Right lobe of liver (tissue), 4 donors: ENCODE measurements around the gene SYNDIG1L.

Experiments
- POLR2A ChIP-seq: fragments of 450-650 bp; IDR thresholded peaks from one replicate; pipeline ENCODE4 v1.6.1; 2017; ENCODE audit warnings: antibody characterized with exemption, mild to moderate bottlenecking
- TF ChIP-seq, protein P1 (sequence below), 4 donors: fragments of 200-600 bp in 3 of 4; fragments of 450-650 bp in 1 of 4; IDR thresholded peaks; one replicate each; pipeline versions ENCODE4 v1.5.1 to v1.8.0; 2016 to 2022; ENCODE audit warnings: antibody characterized with exemption in 4 of 4, mild to moderate bottlenecking in 2 of 4
- donor health status: DM: no; HTN: no; CAD: no.
- donor health status: DM: no; HTN: no; CAD: no.
- donor health status: DM: no; HTN: yes; CAD: no.

- no peak for TF ChIP-seq POLR2A
- TF ChIP-seq, protein P1, sequence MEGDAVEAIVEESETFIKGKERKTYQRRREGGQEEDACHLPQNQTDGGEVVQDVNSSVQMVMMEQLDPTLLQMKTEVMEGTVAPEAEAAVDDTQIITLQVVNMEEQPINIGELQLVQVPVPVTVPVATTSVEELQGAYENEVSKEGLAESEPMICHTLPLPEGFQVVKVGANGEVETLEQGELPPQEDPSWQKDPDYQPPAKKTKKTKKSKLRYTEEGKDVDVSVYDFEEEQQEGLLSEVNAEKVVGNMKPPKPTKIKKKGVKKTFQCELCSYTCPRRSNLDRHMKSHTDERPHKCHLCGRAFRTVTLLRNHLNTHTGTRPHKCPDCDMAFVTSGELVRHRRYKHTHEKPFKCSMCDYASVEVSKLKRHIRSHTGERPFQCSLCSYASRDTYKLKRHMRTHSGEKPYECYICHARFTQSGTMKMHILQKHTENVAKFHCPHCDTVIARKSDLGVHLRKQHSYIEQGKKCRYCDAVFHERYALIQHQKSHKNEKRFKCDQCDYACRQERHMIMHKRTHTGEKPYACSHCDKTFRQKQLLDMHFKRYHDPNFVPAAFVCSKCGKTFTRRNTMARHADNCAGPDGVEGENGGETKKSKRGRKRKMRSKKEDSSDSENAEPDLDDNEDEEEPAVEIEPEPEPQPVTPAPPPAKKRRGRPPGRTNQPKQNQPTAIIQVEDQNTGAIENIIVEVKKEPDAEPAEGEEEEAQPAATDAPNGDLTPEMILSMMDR (IDR thresholded peaks at IDR 0.05), result no peak
Observed at GRCh38 chr14:74419086-74419485, 6.9 kb downstream of the SYNDIG1L start.
